PC-3 (cell line): ENCODE results near the gene PRRT1B. TPM values are rescaled to one million over a fixed set of nuclear protein-coding genes. Genes with fewer than 3 reads are reported as not detected.

ENCODE experiments used
- ATAC-seq: fragments of 200-7000 bp; cut with Tn5 transposase; 2 replicates; pipeline ENCODE4 v1.9.1; 2020; ENCODE audit warnings: mild to moderate bottlenecking, moderate library complexity
- BruUV-seq: library from RNA; stranded (reverse); fragments of 400-500 nt; replicated peaks from 2 replicates; lab custom pipeline; 2021; lab: Mats Ljungman, UMichigan
- CTCF ChIA-PET: fragments of 300-600 bp; sonication (Branson Sonifier 250); formaldehyde crosslinking; loops from one replicate; lab custom pipeline; 2022; ENCODE audit warnings: antibody characterized with exemption; lab: Charles Lee
- POLR2A ChIA-PET: fragments of 300-600 bp; sonication (Branson Sonifier 250); formaldehyde crosslinking; loops from one replicate; lab custom pipeline; 2022; ENCODE audit warnings: antibody characterized with exemption; ENCODE audit not compliant: unreplicated experiment; lab: Charles Lee
- DNase-seq: peaks from one replicate; pipeline ENCODE4 v3.0.0-alpha.2; 2015
- H2AFZ ChIP-seq: fragments of 300-600 bp; sonication (generic); 2 replicates; pipeline ENCODE4 v1.6.0; 2016; ENCODE audit warnings: antibody characterized with exemption, low read length
- H3F3A ChIP-seq: fragments of 300-600 bp; sonication (generic); one replicate; pipeline ENCODE4 v1.6.0; 2017; ENCODE audit warnings: antibody characterized with exemption, low read length, control low read depth, mild to moderate bottlenecking; ENCODE audit not compliant: unreplicated experiment
- H3K27ac ChIP-seq: fragments of 300-600 bp; sonication (generic); 2 replicates; pipeline ENCODE4 v1.5.1; 2016; ENCODE audit warnings: mild to moderate bottlenecking, low read length
- H3K27me3 ChIP-seq: fragments of 300-600 bp; sonication (generic); 2 replicates; pipeline ENCODE4 v1.6.1; 2016; ENCODE audit warnings: low read length, mixed read lengths
- H3K36me3 ChIP-seq: fragments of 300-600 bp; sonication (generic); 2 replicates; pipeline ENCODE4 v1.6.1; 2016; ENCODE audit warnings: low read depth, mixed run types, low read length, mixed read lengths
- H3K4me1 ChIP-seq: fragments of 300-600 bp; sonication (generic); 2 replicates; pipeline ENCODE4 v1.5.1; 2016; ENCODE audit warnings: low read length; ENCODE audit not compliant: insufficient read depth
- H3K4me2 ChIP-seq: fragments of 300-600 bp; sonication (generic); 2 replicates; pipeline ENCODE4 v1.6.0; 2016; ENCODE audit warnings: low read length
- H3K4me3 ChIP-seq: fragments of 300-600 bp; sonication (generic); 2 replicates; pipeline ENCODE4 v1.5.1; 2016; ENCODE audit warnings: mild to moderate bottlenecking, low read length, mixed read lengths
- H3K79me2 ChIP-seq: fragments of 300-600 bp; sonication (generic); 2 replicates; pipeline ENCODE4 v1.6.1; 2017; ENCODE audit warnings: low read length, mixed read lengths
- H3K9ac ChIP-seq: fragments of 300-600 bp; sonication (generic); 2 replicates; pipeline ENCODE4 v1.6.0; 2016; ENCODE audit warnings: mild to moderate bottlenecking, low read length
- H3K9me2 ChIP-seq: fragments of 300-600 bp; sonication (generic); replicated peaks from 2 replicates; pipeline ENCODE4 v1.6.1; 2016; ENCODE audit warnings: mixed run types, low read length, mixed read lengths
- H3K9me3 ChIP-seq: fragments of 300-600 bp; sonication (generic); 2 replicates; pipeline ENCODE4 v1.6.1; 2016; ENCODE audit warnings: low read length, mixed read lengths
- H4K20me1 ChIP-seq: fragments of 300-600 bp; sonication (generic); 2 replicates; pipeline ENCODE4 v1.6.1; 2016; ENCODE audit warnings: low read length, mixed read lengths
- EZH2 ChIP-seq: fragments of 300-600 bp; sonication (generic); IDR thresholded peaks from one replicate; pipeline ENCODE4 v1.6.1; 2017; ENCODE audit warnings: antibody characterized with exemption, mild to moderate bottlenecking, low read length; ENCODE audit not compliant: unreplicated experiment
- EZH2phosphoT487 ChIP-seq: fragments of 300-600 bp; sonication (generic); IDR thresholded peaks from 2 replicates; pipeline ENCODE4 v1.6.1; 2018; ENCODE audit warnings: mild to moderate bottlenecking, antibody characterized with exemption, low read length, borderline replicate concordance
- intact Hi-C: fragments of 100-400 bp; cut with micrococcal nuclease; formaldehyde crosslinking; loops from 2 replicates; pipeline ENCODE4 v1.9.0; 2023
- total RNA-seq: library from RNA; depleted of rRNA; stranded (reverse); fragments of >200 nt; gene quantifications from 2 replicates; pipeline ENCODE4 v1.2.3, GENCODE V29; 2014
- TF ChIP-seq, protein P1 (sequence below): fragments of 300-600 bp; sonication (generic); conservative IDR thresholded peaks from 2 replicates; pipeline ENCODE4 v1.5.1; 2017; ENCODE audit warnings: antibody characterized with exemption, low read depth, mild to moderate bottlenecking, low read length

PRRT1B gene
- total RNA-seq, 1 experiment from 2014 or later, result not detected

DNA sequence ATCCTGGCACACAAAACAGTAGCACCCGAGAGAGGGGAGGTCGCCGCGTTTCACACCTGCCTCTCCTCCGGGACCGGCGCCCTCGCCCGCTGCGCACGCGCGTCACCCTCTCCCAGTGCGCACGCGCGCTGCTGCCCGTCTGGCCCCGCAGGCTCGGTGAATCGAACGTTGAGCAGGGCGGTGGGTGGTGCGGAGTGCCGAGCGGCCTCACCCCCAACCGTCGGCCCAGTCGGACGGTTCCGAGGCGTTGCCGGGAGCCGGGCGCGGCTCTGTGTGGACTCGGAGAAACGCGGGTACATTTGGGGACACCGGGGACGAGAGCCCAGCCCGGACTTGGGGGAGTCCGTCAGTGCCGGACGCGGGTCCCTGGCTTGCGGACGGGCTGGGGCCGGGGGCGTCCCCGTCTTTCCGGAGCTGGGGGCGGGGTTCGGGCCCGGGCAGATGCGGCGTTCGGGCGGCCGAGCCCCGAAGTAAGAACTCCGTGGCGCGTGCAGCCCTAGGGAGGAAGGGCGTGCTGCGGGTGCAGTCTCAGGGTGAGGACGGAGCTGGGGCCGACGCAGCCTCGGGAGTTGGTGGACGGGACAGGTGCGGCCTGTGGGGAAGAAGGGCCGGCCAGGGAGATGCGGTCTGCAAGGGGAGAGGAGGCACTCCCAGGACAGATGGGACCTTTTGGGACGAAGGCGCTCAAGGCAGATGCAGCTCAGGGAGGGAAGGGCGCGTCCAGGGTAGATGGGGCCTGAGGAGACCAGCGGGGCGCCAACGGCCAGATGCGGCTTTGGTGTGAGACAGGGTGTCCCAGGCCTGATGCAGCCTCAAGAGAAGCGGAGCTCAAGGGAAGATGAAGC, 42.3 kb upstream of the PRRT1B start, which contains the start of gene POMT1:
Gene POMT1, plus strand, starts transcription at position 138 of the 845 bp plus-strand sequence. CDS start 1,301 bp downstream, outside the sequence.
- no peaks in the 10 kb centered on the region for H3F3A ChIP-seq
- H3K9me3 ChIP-seq, result no peaks in the 10 kb centered on the region
- no peaks in the 10 kb centered on the region for H3K9me2 ChIP-seq
- ATAC-seq (peak; percentile 69), DNase-seq (peak; percentile 77)
- intact Hi-C loops, result loop anchor here (5.0 kb wide), 1 partner anchor 59 kb away; no protein-coding TSS in a partner anchor
- POLR2A ChIA-PET, result no interaction called here
- TF ChIP-seq EZH2 (no peak), EZH2phosphoT487 (no peak)
- TF ChIP-seq, protein P1, sequence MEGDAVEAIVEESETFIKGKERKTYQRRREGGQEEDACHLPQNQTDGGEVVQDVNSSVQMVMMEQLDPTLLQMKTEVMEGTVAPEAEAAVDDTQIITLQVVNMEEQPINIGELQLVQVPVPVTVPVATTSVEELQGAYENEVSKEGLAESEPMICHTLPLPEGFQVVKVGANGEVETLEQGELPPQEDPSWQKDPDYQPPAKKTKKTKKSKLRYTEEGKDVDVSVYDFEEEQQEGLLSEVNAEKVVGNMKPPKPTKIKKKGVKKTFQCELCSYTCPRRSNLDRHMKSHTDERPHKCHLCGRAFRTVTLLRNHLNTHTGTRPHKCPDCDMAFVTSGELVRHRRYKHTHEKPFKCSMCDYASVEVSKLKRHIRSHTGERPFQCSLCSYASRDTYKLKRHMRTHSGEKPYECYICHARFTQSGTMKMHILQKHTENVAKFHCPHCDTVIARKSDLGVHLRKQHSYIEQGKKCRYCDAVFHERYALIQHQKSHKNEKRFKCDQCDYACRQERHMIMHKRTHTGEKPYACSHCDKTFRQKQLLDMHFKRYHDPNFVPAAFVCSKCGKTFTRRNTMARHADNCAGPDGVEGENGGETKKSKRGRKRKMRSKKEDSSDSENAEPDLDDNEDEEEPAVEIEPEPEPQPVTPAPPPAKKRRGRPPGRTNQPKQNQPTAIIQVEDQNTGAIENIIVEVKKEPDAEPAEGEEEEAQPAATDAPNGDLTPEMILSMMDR, result no peak
- BruUV-seq, result no TSS peak
- CTCF ChIA-PET, result no interaction called here
- H3K4me3 ChIP-seq, result peak within 1 kb of the TSS; percentile 85
- no peaks in the 10 kb centered on the region for H3K27me3 ChIP-seq
- peak within 1 kb of the TSS; percentile 74 for H3K9ac ChIP-seq
- H2AFZ ChIP-seq, result peak within 1 kb of the TSS; percentile 89
- H3K27ac ChIP-seq, result no peak within 1 kb of the TSS
- no peaks in the 10 kb centered on the region for H4K20me1 ChIP-seq
- H3K79me2 ChIP-seq, result peaks cover 15% of the 10 kb centered on the region
- H3K4me1 ChIP-seq, result peaks cover 19% of the 10 kb centered on the region
- H3K4me2 ChIP-seq, result peak within 1 kb of the TSS; percentile 99
- H3K36me3 ChIP-seq, result no peaks in the 10 kb centered on the region; the same call in 1 of the 2 replicates

- Histone ChIP-seq H2AFZ (peak overlapping the region; percentile 89), H3K4me2 (peak overlapping the region; percentile 99), H3F3A (no peaks in the 10 kb centered on the region), H3K9me3 (no peaks in the 10 kb centered on the region), H3K36me3 (no peaks in the 10 kb centered on the region; the same call in 1 of the 2 replicates), H3K27me3 (no peaks in the 10 kb centered on the region), H3K9me2 (no peaks in the 10 kb centered on the region), H3K4me1 (peaks cover 19% of the 10 kb centered on the region), H3K79me2 (peaks cover 15% of the 10 kb centered on the region), H3K9ac (peak overlapping the region; percentile 74), H4K20me1 (no peaks in the 10 kb centered on the region), H3K27ac (no peak overlapping the region), H3K4me3 (peak overlapping the region; percentile 85)
- POLR2A ChIA-PET, result no interaction called here
- DNase-seq, result peak; percentile 62
- intact Hi-C loops, result loop anchor here (5.0 kb wide), 1 partner anchor 58 kb away; no protein-coding TSS in a partner anchor
- CTCF ChIA-PET, result no interaction called here
- peak; percentile 55 for ATAC-seq
- BruUV-seq, result no TSS peak
- TF ChIP-seq, protein P1, result peak; percentile 37; the same call in 1 of the 2 replicates
- TF ChIP-seq EZH2phosphoT487, result no peak
Observed at GRCh38 chr9:131503626-131504465, 41.5 kb upstream of the PRRT1B start.
